Lower lobe of right lung (tissue), 2 donors: ENCODE results near the gene ZBTB2. TPM values are rescaled to one million over a fixed set of nuclear protein-coding genes. Genes with fewer than 3 reads are reported as not detected.

Experiments used
- ATAC-seq, 2 donors: fragments of 200-7000 bp; cut with Tn5 transposase; one replicate each; pipeline ENCODE4 v1.9.1; 2020 to 2022; ENCODE audit warnings: mild to moderate bottlenecking in 2 of 2, moderate library complexity in 2 of 2
- DNase-seq: peaks from one replicate; pipeline ENCODE4 v3.0.0-alpha.2; 2020
- H3K27ac ChIP-seq: fragments of 200-600 bp; one replicate; pipeline ENCODE4 v1.8.0; 2022
- H3K27me3 ChIP-seq: fragments of 200-600 bp; one replicate; pipeline ENCODE4 v1.8.0; 2022; ENCODE audit warnings: low read depth
- H3K36me3 ChIP-seq: fragments of 200-600 bp; one replicate; pipeline ENCODE4 v1.8.0; 2022; ENCODE audit warnings: mild to moderate bottlenecking
- H3K4me1 ChIP-seq: fragments of 200-600 bp; one replicate; pipeline ENCODE4 v1.8.0; 2022
- H3K4me3 ChIP-seq: fragments of 200-600 bp; one replicate; pipeline ENCODE4 v1.8.0; 2022; ENCODE audit warnings: mild to moderate bottlenecking
- H3K9me3 ChIP-seq: fragments of 200-600 bp; one replicate; pipeline ENCODE4 v1.8.0; 2022
- CTCF ChIP-seq: fragments of 200-600 bp; IDR thresholded peaks from one replicate; pipeline ENCODE4 v1.8.0; 2022; ENCODE audit warnings: antibody characterized with exemption, mild to moderate bottlenecking
- intact Hi-C: fragments of 100-400 bp; cut with DNase I; formaldehyde crosslinking; loops from one replicate; pipeline ENCODE4 v1.11.0; 2022
- total RNA-seq: library from RNA; stranded (reverse); fragmentation: NEBNext Ultra II Directional; extraction: Animal tissue kit (Norgen Biotek cat#: 25700); gene quantifications from one replicate; pipeline ENCODE4 v1.2.1, GENCODE V29; 2021
- donor health status: DM: no; HTN: yes; CAD: no; lungs with severe emphysema.

ZBTB2 gene
- total RNA-seq, 1 donor from 2014 or later: 10.3 TPM

DNA sequence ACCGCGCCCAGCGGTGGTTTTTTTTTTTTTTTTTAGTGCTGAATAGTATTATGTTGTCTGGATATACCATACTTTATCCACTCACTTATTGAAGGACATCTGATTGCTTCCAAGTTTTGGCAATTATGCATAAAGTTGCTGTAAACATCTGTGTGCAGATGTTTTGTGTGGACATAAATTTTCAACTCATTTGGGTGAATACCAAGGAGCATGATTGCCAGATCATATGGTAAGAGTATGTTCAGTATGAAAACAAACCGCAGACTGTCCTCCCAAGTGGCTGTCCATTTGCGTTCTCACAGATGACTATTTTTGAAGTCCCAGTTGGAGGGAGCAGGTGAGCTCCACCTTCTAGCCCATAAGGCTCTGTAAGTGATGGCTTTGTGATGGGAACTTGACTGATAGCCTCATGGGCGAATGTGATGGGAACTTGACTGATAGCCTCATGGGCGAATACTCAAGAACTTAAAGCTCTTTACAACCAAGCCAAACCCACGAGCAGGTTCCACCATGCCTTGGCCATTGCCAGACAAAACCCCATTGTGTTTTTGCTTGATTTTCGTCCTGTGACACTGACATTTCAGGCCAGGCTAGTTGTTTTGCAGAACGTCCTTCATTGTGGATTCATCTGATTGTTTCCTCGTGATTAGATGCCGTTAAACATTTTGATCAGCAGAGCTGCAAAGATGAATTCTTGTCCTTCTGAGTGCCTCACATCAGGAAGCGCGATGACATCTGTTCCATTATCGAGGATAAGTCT lies 51.0 kb downstream of the ZBTB2 start:
- Histone ChIP-seq H3K9me3 (no peaks in the 10 kb centered on the region), H3K27me3 (no peaks in the 10 kb centered on the region), H3K27ac (no peak overlapping the region), H3K36me3 (no peaks in the 10 kb centered on the region), H3K4me1 (no peaks in the 10 kb centered on the region), H3K4me3 (no peak overlapping the region)
- intact Hi-C loops: no loop called here
- no peak for TF ChIP-seq CTCF
- DNase-seq: no peak
- ATAC-seq: no peak

DNA sequence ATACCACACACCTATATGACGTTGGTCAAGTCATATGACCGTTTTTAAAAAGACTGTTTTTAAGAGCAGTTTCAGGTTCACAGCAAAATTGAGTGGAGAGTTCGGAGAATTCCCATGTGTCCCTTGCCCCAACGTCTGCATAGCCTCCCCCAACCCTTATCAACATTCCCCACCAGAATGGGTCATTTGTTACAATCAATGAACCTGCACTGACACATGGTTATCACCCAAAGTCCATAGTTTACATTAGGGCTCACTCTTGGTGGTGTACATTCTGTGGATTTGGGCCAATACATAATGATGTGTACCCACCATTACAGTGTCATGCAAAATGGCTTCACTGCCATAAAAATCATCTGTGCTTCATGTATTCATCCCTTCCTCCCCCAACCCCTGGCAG lies 52.0 kb downstream of the ZBTB2 start:
- ATAC-seq (no peak), DNase-seq (no peak)
- intact Hi-C loops: no loop called here
- Histone ChIP-seq H3K36me3 (no peaks in the 10 kb centered on the region), H3K4me3 (no peak overlapping the region), H3K27ac (no peak overlapping the region), H3K4me1 (no peaks in the 10 kb centered on the region), H3K27me3 (no peaks in the 10 kb centered on the region), H3K9me3 (no peaks in the 10 kb centered on the region)
- no peak for TF ChIP-seq CTCF

- DNase-seq (no peak), ATAC-seq (no peak)
- no peaks in the 10 kb centered on the region for H3K9me3 ChIP-seq
- intact Hi-C loops: no loop called here
- no peaks in the 10 kb centered on the region for H3K4me1 ChIP-seq
- H3K4me3 ChIP-seq: no peak overlapping the region
- H3K27me3 ChIP-seq: no peaks in the 10 kb centered on the region
- H3K27ac ChIP-seq: no peak overlapping the region
- TF ChIP-seq CTCF: no peak
- no peaks in the 10 kb centered on the region for H3K36me3 ChIP-seq
These were observed 52.6 kb downstream of the ZBTB2 start for GRCh38 chr6:151338651-151339200.

DNA sequence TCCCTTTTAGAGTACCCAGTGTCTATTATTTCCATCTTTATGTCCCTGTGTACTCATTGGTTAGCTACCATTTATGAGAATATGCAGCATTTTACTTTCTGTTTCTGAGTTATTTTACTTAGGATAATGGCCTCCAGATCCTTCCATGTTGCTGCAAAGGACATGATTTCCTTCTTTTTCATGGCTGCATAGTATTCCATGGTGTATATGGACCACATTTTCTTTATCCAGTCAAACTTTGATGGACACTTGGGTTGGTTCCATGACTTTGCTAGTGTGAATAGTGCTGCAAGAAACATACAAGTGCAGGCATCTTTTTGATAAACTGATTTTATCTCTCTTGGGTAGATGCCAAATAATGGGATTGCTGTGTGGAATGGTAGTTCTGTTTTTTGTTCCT lies 55.4 kb downstream of the ZBTB2 start:
- Histone ChIP-seq H3K36me3 (no peaks in the 10 kb centered on the region), H3K4me1 (no peaks in the 10 kb centered on the region), H3K4me3 (no peak overlapping the region), H3K27me3 (no peaks in the 10 kb centered on the region), H3K27ac (no peak overlapping the region), H3K9me3 (no peaks in the 10 kb centered on the region)
- intact Hi-C loops: no loop called here
- TF ChIP-seq CTCF: no peak
- ATAC-seq: no peak
- no peak for DNase-seq

DNA sequence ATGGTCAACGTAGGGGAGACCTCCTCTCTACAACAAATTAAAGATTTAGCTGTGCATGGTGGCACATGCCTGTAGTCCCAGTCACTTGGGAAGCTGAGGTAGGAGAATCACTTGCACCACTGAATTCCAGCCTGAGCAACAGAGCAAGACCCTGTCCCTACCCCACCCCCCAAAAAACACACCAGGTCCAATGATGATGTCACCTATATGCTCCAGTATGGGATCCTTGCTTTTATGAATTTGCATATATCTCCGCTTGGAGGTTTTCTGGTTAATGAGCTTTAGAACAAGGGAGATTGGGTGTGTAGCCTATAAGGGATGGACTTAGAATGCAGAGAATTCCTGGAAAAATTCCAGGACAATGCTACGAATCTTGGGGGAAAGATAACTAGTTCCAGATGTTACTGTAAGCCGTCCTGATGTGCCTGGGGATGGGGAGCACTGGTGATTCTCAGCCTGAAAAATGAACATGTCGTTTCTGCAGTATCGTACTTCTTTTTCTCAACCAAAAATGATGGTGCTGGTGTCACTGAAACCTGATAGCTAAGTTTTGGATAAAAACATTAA lies 61.1 kb downstream of the ZBTB2 start:
- no peak overlapping the region for H3K4me3 ChIP-seq
- H3K9me3 ChIP-seq: no peaks in the 10 kb centered on the region
- no peak for TF ChIP-seq CTCF
- intact Hi-C loops: no loop called here
- H3K4me1 ChIP-seq: peaks cover 9% of the 10 kb centered on the region
- no peaks in the 10 kb centered on the region for H3K36me3 ChIP-seq
- H3K27me3 ChIP-seq: no peaks in the 10 kb centered on the region
- no peak for ATAC-seq
- no peak for DNase-seq
- no peak overlapping the region for H3K27ac ChIP-seq
